PC-3 (cell line): ENCODE measurements around the gene PDE4DIP.
"Not testable (repeated sequence)": the region's sequence is repeated elsewhere in the genome, so short reads cannot be mapped to it uniquely, and the experiment has no call there.

Experiments used
- CTCF ChIP-seq: fragments of 300-600 bp; sonication (generic); conservative IDR thresholded peaks from 2 replicates; pipeline ENCODE4 v1.5.1; 2017; ENCODE audit warnings: antibody characterized with exemption, low read depth, mild to moderate bottlenecking, low read length
- EZH2 ChIP-seq: fragments of 300-600 bp; sonication (generic); IDR thresholded peaks from one replicate; pipeline ENCODE4 v1.6.1; 2017; ENCODE audit warnings: antibody characterized with exemption, mild to moderate bottlenecking, low read length; ENCODE audit not compliant: unreplicated experiment

- not testable (repeated sequence) for TF ChIP-seq CTCF, EZH2
These were observed 124.5 kb downstream of the PDE4DIP start for GRCh38 chr1:148968682-148969081.
